Ishikawa (cell line): ENCODE data around the gene SYCP2L.

ENCODE experiments used
- CEBPB ChIP-seq: IDR thresholded peaks from 2 replicates; pipeline ENCODE4 v1.6.1; 2012
- CREB1 ChIP-seq: IDR thresholded peaks from 2 replicates; pipeline ENCODE4 v1.6.1; 2012; ENCODE audit warnings: low read depth
- EGR1 ChIP-seq: IDR thresholded peaks from 2 replicates; pipeline ENCODE4 v1.6.1; 2012
- EP300 ChIP-seq: IDR thresholded peaks from 2 replicates; pipeline ENCODE4 v1.6.1; 2012; ENCODE audit warnings: borderline replicate concordance
- FOXM1 ChIP-seq: IDR thresholded peaks from 2 replicates; pipeline ENCODE4 v1.6.1; 2012; ENCODE audit warnings: low read depth, borderline replicate concordance
- MAX ChIP-seq: IDR thresholded peaks from 2 replicates; pipeline ENCODE4 v1.6.1; 2012
- NFIC ChIP-seq: IDR thresholded peaks from 2 replicates; pipeline ENCODE4 v1.6.1; 2012
- RAD21 ChIP-seq: IDR thresholded peaks from 2 replicates; pipeline ENCODE4 v1.6.1; 2012; ENCODE audit warnings: low read depth
- REST ChIP-seq: IDR thresholded peaks from 2 replicates; pipeline ENCODE4 v1.6.1; 2012; ENCODE audit warnings: low read depth, mild to moderate bottlenecking
- TAF1 ChIP-seq: IDR thresholded peaks from 2 replicates; pipeline ENCODE4 v1.6.1; 2012; ENCODE audit warnings: low read depth, mild to moderate bottlenecking
- TCF12 ChIP-seq: IDR thresholded peaks from 2 replicates; pipeline ENCODE4 v1.6.1; 2012; ENCODE audit warnings: low read depth
- TEAD4 ChIP-seq: IDR thresholded peaks from 2 replicates; pipeline ENCODE4 v1.6.1; 2012
- USF1 ChIP-seq: IDR thresholded peaks from 2 replicates; pipeline ENCODE4 v1.6.1; 2012
- YY1 ChIP-seq: IDR thresholded peaks from 2 replicates; pipeline ENCODE4 v1.6.1; 2012; ENCODE audit warnings: low read depth
- ZBTB7A ChIP-seq: IDR thresholded peaks from 2 replicates; pipeline ENCODE4 v1.6.1; 2012; ENCODE audit warnings: low read depth

Gene SYCP2L

GRCh38 chr6:10979603-10980002, 92.8 kb downstream of the SYCP2L start:
- no peak for TF ChIP-seq FOXM1
- TF ChIP-seq RAD21: no peak
- TF ChIP-seq CREB1: no peak
- TF ChIP-seq CEBPB: no peak
- TF ChIP-seq EP300: no peak

- TF ChIP-seq USF1 (no peak), TEAD4 (no peak), NFIC (no peak)
These were observed 94.6 kb downstream of the SYCP2L start for GRCh38 chr6:10981409-10981808.

GRCh38 chr6:10989587-10989986, 102.7 kb downstream of the SYCP2L start:
- TF ChIP-seq TAF1 (no peak), MAX (no peak), EGR1 (no peak), FOXM1 (no peak), EP300 (no peak)

- TF ChIP-seq TEAD4 (no peak), CREB1 (no peak), NFIC (no peak), EP300 (no peak), CEBPB (no peak), TAF1 (no peak), MAX (no peak), EGR1 (no peak), REST (no peak), YY1 (no peak), USF1 (no peak), ZBTB7A (no peak)
These were observed 104.3 kb downstream of the SYCP2L start for GRCh38 chr6:10991115-10991514.

- no peak for TF ChIP-seq RAD21
- TF ChIP-seq TCF12: no peak
- no peak for TF ChIP-seq REST
- TF ChIP-seq YY1: no peak
- no peak for TF ChIP-seq EP300
- no peak for TF ChIP-seq TEAD4
- no peak for TF ChIP-seq MAX
- TF ChIP-seq CEBPB: no peak
- no peak for TF ChIP-seq NFIC
- TF ChIP-seq CREB1: no peak
These were observed 107.0 kb downstream of the SYCP2L start for GRCh38 chr6:10993896-10994295.

GRCh38 chr6:10995114-10995707, 108.4 kb downstream of the SYCP2L start:
- TF ChIP-seq MAX (no peak), EP300 (no peak), CEBPB (no peak), ZBTB7A (no peak), TEAD4 (no peak), TAF1 (no peak), TCF12 (no peak), NFIC (no peak), RAD21 (no peak), USF1 (no peak), EGR1 (no peak), YY1 (no peak), FOXM1 (no peak), CREB1 (no peak)
